Prostate gland (tissue), 2 donors: Measurements from ENCODE around the gene GDPD5. TPM values are rescaled to one million over a fixed set of nuclear protein-coding genes. Genes with fewer than 3 reads are reported as not detected.

Source experiments
- DNase-seq: peaks from one replicate; pipeline ENCODE4 v3.0.0-alpha.2; 2019; ENCODE audit warnings: low spot score
- H3K27ac ChIP-seq, 2 donors: fragments of 200-600 bp; sonication (generic); 2 replicates each; pipeline ENCODE4 v1.5.1; 2017 to 2019
- H3K27me3 ChIP-seq: fragments of 200-600 bp; sonication (generic); replicated peaks from 2 replicates; pipeline ENCODE4 v1.5.1; 2019; ENCODE audit not compliant: insufficient read depth
- H3K36me3 ChIP-seq, 2 donors: fragments of 200-600 bp; sonication (generic); 1 replicate in 1 of 2; 2 replicates in 1 of 2; pipeline versions ENCODE4 v1.5.1 to v1.8.1; 2017 to 2019
- H3K4me1 ChIP-seq: fragments of 200-600 bp; sonication (generic); replicated peaks from 2 replicates; pipeline ENCODE4 v1.5.1; 2019
- H3K4me3 ChIP-seq, 2 donors: fragments of 200-600 bp; sonication (generic); 2 replicates each; pipeline ENCODE4 v1.5.1; 2017 to 2019
- H3K9me3 ChIP-seq: fragments of 200-600 bp; sonication (generic); 2 replicates; pipeline ENCODE4 v1.5.1; 2017
- CTCF ChIP-seq, 4 experiments: fragments of 200-600 bp in 2 of 4; fragments of 450-650 bp in 2 of 4; sonication (generic) in 2 of 4; IDR thresholded peaks; 1 replicate in 3 of 4; 2 replicates in 1 of 4; pipeline ENCODE4 v1.5.1; 2016 to 2019; ENCODE audit warnings: antibody characterized with exemption in 4 of 4, mild to moderate bottlenecking in 2 of 4, moderate library complexity in 2 of 4
- POLR2A ChIP-seq: fragments of 450-650 bp; IDR thresholded peaks from one replicate; pipeline ENCODE4 v1.6.1; 2016; ENCODE audit warnings: antibody characterized with exemption, mild to moderate bottlenecking
- POLR2AphosphoS5 ChIP-seq: sonication (generic); formaldehyde crosslinking; IDR thresholded peaks from one replicate; pipeline ENCODE4 v1.6.1; 2017; ENCODE audit warnings: antibody characterized with exemption
- WGBS: methylation state at CpG from one replicate; pipeline ENCODE4 v1.1.5; 2018; 5-methylcytosine and 5-hydroxymethylcytosine counted together
- intact Hi-C: fragments of 100-400 bp; cut with DNase I; formaldehyde crosslinking; loops from one replicate; pipeline ENCODE4 v1.14.2; 2022
- total RNA-seq, 2 donors: library from RNA; depleted of rRNA; stranded (reverse); fragments of >200 nt; gene quantifications; one replicate each; pipeline ENCODE4 v1.1.0, GENCODE V29; 2016

GDPD5 gene
- total RNA-seq, 2 donors from 2014 or later, result 1.7 to 14.6 TPM

GRCh38 chr11:75498556-75499255, 27.0 kb downstream of the GDPD5 start:
- Histone ChIP-seq H3K4me1 (no peaks in the 10 kb centered on the region), H3K36me3 (no peaks in the 10 kb centered on the region), H3K9me3 (no peaks in the 10 kb centered on the region), H3K27ac (no peak overlapping the region), H3K4me3 (no peak overlapping the region), H3K27me3 (no peaks in the 10 kb centered on the region)
- DNase-seq, result no peak
- WGBS, result 67% methylated on average over 4 of the region's 4 CpGs
- TF ChIP-seq CTCF (IDR thresholded peaks at IDR 0.05) (no peak), POLR2AphosphoS5 (no peak), POLR2A (no peak)
- intact Hi-C loops, result no loop called here

GRCh38 chr11:75497788-75498409, 27.8 kb downstream of the GDPD5 start:
- Histone ChIP-seq H3K27me3 (no peaks in the 10 kb centered on the region), H3K4me3 (no peak overlapping the region), H3K36me3 (no peaks in the 10 kb centered on the region), H3K9me3 (no peaks in the 10 kb centered on the region), H3K4me1 (no peaks in the 10 kb centered on the region), H3K27ac (no peak overlapping the region)
- 82% methylated on average over 5 of the region's 5 CpGs for WGBS
- intact Hi-C loops, result no loop called here
- no peak for DNase-seq
- TF ChIP-seq POLR2A (no peak), POLR2AphosphoS5 (no peak), CTCF (IDR thresholded peaks at IDR 0.05) (no peak)

- Histone ChIP-seq H3K36me3 (no peaks in the 10 kb centered on the region), H3K4me1 (no peaks in the 10 kb centered on the region), H3K27ac (no peak overlapping the region), H3K27me3 (no peaks in the 10 kb centered on the region), H3K9me3 (no peaks in the 10 kb centered on the region), H3K4me3 (no peak overlapping the region)
- intact Hi-C loops, result no loop called here
- no peak for TF ChIP-seq POLR2AphosphoS5
- TF ChIP-seq POLR2A, result no peak
- no peak for TF ChIP-seq CTCF (IDR thresholded peaks at IDR 0.05)
- DNase-seq, result no peak
- WGBS, result 67% methylated on average over 6 of the region's 6 CpGs
Measured at GRCh38 chr11:75496305-75496752, 29.4 kb downstream of the GDPD5 start.

- no peaks in the 10 kb centered on the region for H3K27me3 ChIP-seq
- TF ChIP-seq POLR2AphosphoS5, result no peak
- TF ChIP-seq CTCF (IDR thresholded peaks at IDR 0.05), result no peak
- no peak for TF ChIP-seq POLR2A
- H3K4me1 ChIP-seq, result no peaks in the 10 kb centered on the region
- intact Hi-C loops, result no loop called here
- no peaks in the 10 kb centered on the region for H3K36me3 ChIP-seq
- no peaks in the 10 kb centered on the region for H3K9me3 ChIP-seq
- H3K27ac ChIP-seq, result no peak overlapping the region
- no peak overlapping the region for H3K4me3 ChIP-seq
- no peak for DNase-seq
- 83% methylated on average over 4 of the region's 4 CpGs for WGBS
Measured at GRCh38 chr11:75495749-75496304, 29.9 kb downstream of the GDPD5 start.
